Osteocyte (in vitro differentiated cells): ENCODE results near the gene DDA1. TPM values are rescaled to one million over a fixed set of nuclear protein-coding genes. Genes with fewer than 3 reads are reported as not detected.

Source experiments
- DNase-seq: peaks from one replicate; pipeline ENCODE4 v3.0.0; 2021; ENCODE audit warnings: mixed read lengths; ENCODE audit not compliant: unreplicated experiment; ENCODE audit errors: extremely low spot score
- H3K27ac Mint-ChIP-seq: one replicate; pipeline ENCODE4 v1.8.0; 2021; ENCODE audit warnings: mild to moderate bottlenecking, mixed read lengths; ENCODE audit not compliant: unreplicated experiment
- H3K27me3 Mint-ChIP-seq: one replicate; pipeline ENCODE4 v1.8.0; 2021; ENCODE audit warnings: mixed read lengths; ENCODE audit not compliant: unreplicated experiment
- H3K36me3 Mint-ChIP-seq: one replicate; pipeline ENCODE4 v1.8.0; 2021; ENCODE audit warnings: mixed read lengths; ENCODE audit not compliant: unreplicated experiment
- H3K4me1 Mint-ChIP-seq: one replicate; pipeline ENCODE4 v1.8.0; 2021; ENCODE audit warnings: mixed read lengths; ENCODE audit not compliant: unreplicated experiment
- H3K4me3 Mint-ChIP-seq: one replicate; pipeline ENCODE4 v1.8.0; 2021; ENCODE audit warnings: mild to moderate bottlenecking, moderate library complexity, mixed read lengths; ENCODE audit not compliant: unreplicated experiment
- H3K9me3 Mint-ChIP-seq: one replicate; pipeline ENCODE4 v1.8.0; 2021; ENCODE audit warnings: mixed read lengths; ENCODE audit not compliant: unreplicated experiment
- CTCF ChIP-seq: fragments of 200-600 bp; sonication (generic); IDR thresholded peaks from 2 replicates; pipeline ENCODE4 v1.5.0; 2021; ENCODE audit warnings: antibody characterized with exemption, mild to moderate bottlenecking, moderate library complexity
- total RNA-seq: library from RNA; stranded (reverse); gene quantifications from 2 replicates; pipeline ENCODE4 v1.2.1, GENCODE V29; 2021

DDA1 gene
- total RNA-seq, 1 donor from 2014 or later, result 50.0 TPM

- H3K36me3 Mint-ChIP-seq, result peaks cover 1% of the 10 kb centered on the region
- no peak for DNase-seq
- H3K9me3 Mint-ChIP-seq, result no peaks in the 10 kb centered on the region
- no peaks in the 10 kb centered on the region for H3K27me3 Mint-ChIP-seq
- peak overlapping the region; percentile 32 for H3K4me3 Mint-ChIP-seq
- H3K27ac Mint-ChIP-seq, result no peak overlapping the region
- H3K4me1 Mint-ChIP-seq, result peaks cover 18% of the 10 kb centered on the region
- no peak for TF ChIP-seq CTCF
These were observed 29.9 kb downstream of the DDA1 start for GRCh38 chr19:17339088-17339741.

GRCh38 chr19:17340302-17340870 is 31.0 kb downstream of the DDA1 start:
- Mint-ChIP-seq H3K36me3 (peaks cover 1% of the 10 kb centered on the region), H3K27ac (no peak overlapping the region)
- no peak for DNase-seq

GRCh38 chr19:17340871-17341357 is 31.6 kb downstream of the DDA1 start:
- no peak for DNase-seq
- no peak overlapping the region for H3K4me3 Mint-ChIP-seq
- no peak overlapping the region for H3K27ac Mint-ChIP-seq
- TF ChIP-seq CTCF, result no peak
- no peaks in the 10 kb centered on the region for H3K9me3 Mint-ChIP-seq
- peaks cover 1% of the 10 kb centered on the region for H3K36me3 Mint-ChIP-seq
- no peaks in the 10 kb centered on the region for H3K27me3 Mint-ChIP-seq
- peaks cover 8% of the 10 kb centered on the region for H3K4me1 Mint-ChIP-seq

More at GRCh38 chr19:17340302-17340870, 31.0 kb downstream of the DDA1 start:
- Mint-ChIP-seq H3K9me3 (no peaks in the 10 kb centered on the region), H3K4me1 (peaks cover 11% of the 10 kb centered on the region), H3K4me3 (no peak overlapping the region), H3K27me3 (no peaks in the 10 kb centered on the region)
- TF ChIP-seq CTCF, result no peak

- Mint-ChIP-seq H3K27me3 (no peaks in the 10 kb centered on the region), H3K9me3 (no peaks in the 10 kb centered on the region), H3K27ac (no peak overlapping the region), H3K36me3 (peaks cover 1% of the 10 kb centered on the region), H3K4me1 (peaks cover 11% of the 10 kb centered on the region), H3K4me3 (no peak overlapping the region)
- no peak for DNase-seq
- TF ChIP-seq CTCF, result no peak
These were observed 32.0 kb downstream of the DDA1 start for GRCh38 chr19:17341386-17341785.

- peaks cover 16% of the 10 kb centered on the region for H3K4me1 Mint-ChIP-seq
- H3K9me3 Mint-ChIP-seq, result no peaks in the 10 kb centered on the region
- H3K4me3 Mint-ChIP-seq, result no peak overlapping the region
- no peak for TF ChIP-seq CTCF
- peaks cover 1% of the 10 kb centered on the region for H3K36me3 Mint-ChIP-seq
- no peak overlapping the region for H3K27ac Mint-ChIP-seq
- H3K27me3 Mint-ChIP-seq, result no peaks in the 10 kb centered on the region
- no peak for DNase-seq
These were observed 32.5 kb downstream of the DDA1 start for GRCh38 chr19:17341845-17342244.
